WERI-Rb-1 (cell line): ENCODE data around the gene NT5C3B.

ENCODE experiments used
- DNase-seq: peaks from one replicate; pipeline ENCODE4 v3.0.0-alpha.2; 2020
- H3K27ac ChIP-seq: fragments of 250-450 bp; sonication (Bioruptor Pico); 2 replicates; pipeline ENCODE4 v1.5.1; 2020; ENCODE audit warnings: mild to moderate bottlenecking, moderate library complexity
- H3K27me3 ChIP-seq: fragments of 250-450 bp; sonication (Bioruptor Pico); 2 replicates; pipeline ENCODE4 v1.5.1; 2021; ENCODE audit warnings: mild to moderate bottlenecking, low read depth, moderate library complexity; ENCODE audit not compliant: insufficient read depth, severe bottlenecking
- H3K36me3 ChIP-seq: fragments of 250-450 bp; sonication (Bioruptor Pico); 2 replicates; pipeline ENCODE4 v1.5.1; 2020; ENCODE audit warnings: mild to moderate bottlenecking, moderate library complexity
- H3K4me3 ChIP-seq: 2 replicates; pipeline ENCODE4 v1.5.1; 2011; ENCODE audit warnings: low read depth, mild to moderate bottlenecking, control low read depth, low read length
- H3K9me3 ChIP-seq: fragments of 250-450 bp; sonication (Bioruptor Pico); 2 replicates; pipeline ENCODE4 v1.5.1; 2021; ENCODE audit warnings: mild to moderate bottlenecking, moderate library complexity; ENCODE audit not compliant: severe bottlenecking
- CTCF ChIP-seq: IDR thresholded peaks from 2 replicates; pipeline ENCODE4 v1.5.1; 2011; ENCODE audit warnings: low read depth, mild to moderate bottlenecking, control low read depth, inconsistent platforms, low read length

NT5C3B gene

GRCh38 chr17:41775394-41776226 lies 60.4 kb downstream of the NT5C3B start:
- Histone ChIP-seq H3K27me3 (no peaks in the 10 kb centered on the region), H3K27ac (no peak overlapping the region), H3K36me3 (peaks cover 31% of the 10 kb centered on the region)

More at GRCh38 chr17:41775394-41776226, 60.4 kb downstream of the NT5C3B start:
- no peak for TF ChIP-seq CTCF
- H3K9me3 ChIP-seq: no peaks in the 10 kb centered on the region
- DNase-seq: no peak
- no peak overlapping the region for H3K4me3 ChIP-seq
